Measurements from ENCODE around the gene WAPL. TPM values are rescaled to one million over a fixed set of nuclear protein-coding genes. Genes with fewer than 3 reads are reported as not detected.

WAPL gene
- 18.5 and 22.0 TPM in 2 replicates for total RNA-seq

GRCh38 chr10:86521678-86522509, at the start of gene WAPL:
TSS of gene WAPL (minus strand) at chr10:86521792. CDS start at chr10:86518069, 3,723 bp downstream.

Other genes with a start within 250 kb of the WAPL start
- 0.12 and 0.44 TPM in 2 replicates for gene GRID1, start 155.0 kb downstream of the WAPL start, total RNA-seq
- gene OPN4, start 132.8 kb upstream of the WAPL start, total RNA-seq: not detected in 2 replicates
- gene LDB3, start 146.7 kb upstream of the WAPL start, total RNA-seq: 0.10 and 0.31 TPM in 2 replicates
- 21.6 and 25.3 TPM in 2 replicates for gene BMPR1A, start 234.8 kb upstream of the WAPL start, total RNA-seq

Data from cardiac ventricle fibroblast (primary cell).